ENCODE results near the gene GALNT5.

- TF ChIP-seq CTCF (IDR thresholded peaks at IDR 0.05; ENCODE audit: low read depth, low read length, poor library complexity, severe bottlenecking) = no peak
- TF ChIP-seq EZH2phosphoT487 (IDR thresholded peaks at IDR 0.05; ENCODE audit: borderline replicate concordance, low read length) = no peak
Measured at GRCh38 chr2:157329524-157329923, 72.0 kb downstream of the GALNT5 start.
